Activated T-helper 2 cell treated with anti-CD3 and anti-CD28 coated beads, Interferon-gamma antibody, Interleukin-2, Interleukin-4, amounts not matched to agents 10 μg/mL and 5 μg/mL and 100 μg/mL, durations not matched to agents 14 hours and 24 hours and 36 hours (primary cell): ENCODE measurements around the gene KLK1. TPM values are rescaled to one million over a fixed set of nuclear protein-coding genes. Genes with fewer than 3 reads are reported as not detected.

ENCODE experiments used
- DNase-seq: peaks from one replicate; pipeline ENCODE4 v3.0.0; 2021; ENCODE audit warnings: low spot score
- H3K27ac Mint-ChIP-seq: one replicate; pipeline ENCODE4 v1.8.0; 2021; ENCODE audit warnings: mixed read lengths
- H3K27me3 Mint-ChIP-seq: one replicate; pipeline ENCODE4 v1.8.0; 2021; ENCODE audit warnings: low read depth, mixed read lengths
- H3K36me3 Mint-ChIP-seq: one replicate; pipeline ENCODE4 v1.8.0; 2021; ENCODE audit warnings: low read depth, mixed read lengths
- H3K4me1 Mint-ChIP-seq: one replicate; pipeline ENCODE4 v1.8.0; 2021; ENCODE audit warnings: low read depth, mixed read lengths
- H3K4me3 Mint-ChIP-seq: one replicate; pipeline ENCODE4 v1.8.0; 2021; ENCODE audit warnings: low read depth, mild to moderate bottlenecking, moderate library complexity, mixed read lengths
- H3K9me3 Mint-ChIP-seq: one replicate; pipeline ENCODE4 v1.8.0; 2021; ENCODE audit warnings: mixed read lengths
- intact Hi-C: fragments of 100-400 bp; cut with micrococcal nuclease; formaldehyde crosslinking; loops from one replicate; pipeline ENCODE4 v1.15.1; 2023
- total RNA-seq: library from RNA; stranded (reverse); gene quantifications from 2 replicates; pipeline ENCODE4 v1.2.3, GENCODE V29; 2022

KLK1 gene
- total RNA-seq, 1 donor from 2014 or later: 3.0 TPM

DNA sequence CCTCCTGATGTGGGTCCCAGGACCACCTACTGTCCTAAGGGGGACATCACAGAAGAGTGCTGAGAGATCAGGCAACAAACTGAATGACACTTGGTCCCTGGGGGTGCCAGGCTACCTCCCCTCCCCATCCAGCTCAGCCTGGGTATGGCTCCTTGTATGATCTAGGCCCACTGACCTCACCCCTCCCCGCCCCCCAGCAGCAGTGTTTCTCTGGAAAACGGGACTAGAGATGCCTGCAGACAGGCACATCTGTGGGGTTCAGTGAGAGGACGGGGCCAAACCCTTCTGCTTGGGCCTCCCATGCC lies 24.1 kb downstream of the KLK1 start:
- no peaks in the 10 kb centered on the region for H3K27me3 Mint-ChIP-seq
- intact Hi-C loops: no loop called here

DNA sequence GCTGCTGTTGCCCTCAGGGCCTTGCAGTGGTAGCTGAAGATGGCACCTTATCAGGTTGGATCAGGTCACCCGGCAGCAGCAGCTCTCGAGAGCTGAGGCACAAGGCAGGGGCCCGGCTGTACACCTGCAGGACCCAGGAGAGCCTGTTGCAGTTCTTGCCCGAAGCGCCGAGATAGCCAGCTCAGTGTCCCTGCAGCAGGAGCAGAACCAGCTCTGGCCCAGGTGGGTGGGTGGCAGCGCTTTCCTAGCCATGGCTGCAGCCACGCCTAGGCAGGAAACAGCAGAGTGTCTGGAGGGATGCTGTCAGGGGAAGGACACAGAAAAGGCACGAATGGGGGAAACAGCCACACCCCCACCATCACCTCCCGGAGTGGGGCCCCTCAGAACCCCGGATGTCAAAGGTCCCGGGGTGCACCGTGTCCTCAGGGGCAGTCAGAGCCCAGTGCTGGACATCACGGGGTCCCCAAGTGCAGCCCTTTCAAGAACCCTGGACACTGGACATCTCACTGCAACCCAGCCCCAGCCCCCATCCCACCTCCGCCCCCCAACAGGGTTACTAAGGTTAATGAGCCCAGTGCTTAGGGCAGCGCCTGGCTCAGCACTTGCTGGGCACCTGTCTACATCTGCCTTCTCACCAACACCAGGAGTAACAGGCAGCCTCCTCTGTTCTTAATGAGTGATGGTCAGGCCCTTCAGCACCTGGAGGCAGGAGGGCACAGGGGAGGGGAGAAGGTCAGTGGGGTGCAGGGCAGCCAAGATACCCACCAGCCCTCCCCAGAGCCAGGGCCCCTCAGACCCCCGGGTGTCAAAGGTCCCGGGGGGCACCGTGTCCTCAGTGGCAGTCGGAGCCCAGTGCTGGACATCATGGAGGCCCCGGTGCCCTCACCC lies 24.7 kb downstream of the KLK1 start:
- DNase-seq: no peak
- intact Hi-C loops: no loop called here
- H3K27ac Mint-ChIP-seq: no peak overlapping the region
- no peak overlapping the region for H3K4me3 Mint-ChIP-seq
- no peaks in the 10 kb centered on the region for H3K27me3 Mint-ChIP-seq
- H3K9me3 Mint-ChIP-seq: no peaks in the 10 kb centered on the region
- H3K4me1 Mint-ChIP-seq: peaks cover 13% of the 10 kb centered on the region
- peaks cover 62% of the 10 kb centered on the region for H3K36me3 Mint-ChIP-seq

More for the DNA sequence above, 24.1 kb downstream of the KLK1 start:
- H3K9me3 Mint-ChIP-seq: no peaks in the 10 kb centered on the region
- no peak for DNase-seq
- no peak overlapping the region for H3K27ac Mint-ChIP-seq
- H3K4me3 Mint-ChIP-seq: no peak overlapping the region
- peaks cover 11% of the 10 kb centered on the region for H3K4me1 Mint-ChIP-seq
- H3K36me3 Mint-ChIP-seq: peaks cover 65% of the 10 kb centered on the region

DNA sequence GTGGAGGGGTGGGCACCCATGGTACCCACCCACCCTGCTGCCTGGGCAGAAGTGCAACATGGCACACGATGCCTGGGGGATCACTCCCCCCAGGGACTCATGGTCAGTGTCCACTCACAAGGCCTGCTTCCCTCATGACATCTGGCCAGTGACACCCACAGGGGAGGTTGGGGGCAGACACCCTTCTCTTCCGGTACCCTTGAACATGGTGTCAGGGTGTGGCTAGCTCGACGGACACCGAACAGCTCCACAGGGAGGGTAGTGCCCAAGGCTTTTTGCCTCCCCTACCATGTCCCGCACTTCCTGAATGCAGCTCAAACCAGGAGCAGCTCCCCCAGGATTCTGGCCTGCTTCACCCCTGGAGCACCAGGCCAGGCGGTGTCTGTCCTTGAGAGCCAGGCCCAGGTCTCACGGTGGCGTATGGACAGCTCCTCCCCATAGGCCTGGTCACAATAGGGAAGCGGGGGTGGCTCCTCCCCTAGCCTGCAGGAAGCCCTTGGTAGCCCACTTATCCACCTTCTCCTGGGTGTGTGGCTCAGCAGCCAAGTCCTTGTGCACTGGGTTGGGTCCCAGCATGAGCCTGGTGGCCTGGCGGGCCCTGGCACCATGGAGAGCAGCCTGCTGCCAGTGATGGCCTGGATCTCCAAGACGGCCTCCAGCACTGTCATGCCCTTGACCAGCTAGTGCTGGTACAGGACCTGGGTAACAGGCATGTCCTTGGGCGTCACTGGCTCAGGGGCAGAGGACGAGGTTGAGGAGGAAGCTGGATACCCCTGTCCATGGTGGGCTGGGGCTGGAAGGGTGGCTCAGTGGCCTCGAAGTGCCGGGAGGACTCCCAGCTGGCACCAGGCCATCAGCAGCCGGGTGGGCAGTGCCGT lies 25.6 kb downstream of the KLK1 start:
- no peak for DNase-seq
- no peaks in the 10 kb centered on the region for H3K9me3 Mint-ChIP-seq
- H3K4me1 Mint-ChIP-seq: peaks cover 13% of the 10 kb centered on the region
- intact Hi-C loops: no loop called here
- no peak overlapping the region for H3K4me3 Mint-ChIP-seq
- H3K27me3 Mint-ChIP-seq: no peaks in the 10 kb centered on the region
- H3K27ac Mint-ChIP-seq: no peak overlapping the region
- H3K36me3 Mint-ChIP-seq: peaks cover 54% of the 10 kb centered on the region

DNA sequence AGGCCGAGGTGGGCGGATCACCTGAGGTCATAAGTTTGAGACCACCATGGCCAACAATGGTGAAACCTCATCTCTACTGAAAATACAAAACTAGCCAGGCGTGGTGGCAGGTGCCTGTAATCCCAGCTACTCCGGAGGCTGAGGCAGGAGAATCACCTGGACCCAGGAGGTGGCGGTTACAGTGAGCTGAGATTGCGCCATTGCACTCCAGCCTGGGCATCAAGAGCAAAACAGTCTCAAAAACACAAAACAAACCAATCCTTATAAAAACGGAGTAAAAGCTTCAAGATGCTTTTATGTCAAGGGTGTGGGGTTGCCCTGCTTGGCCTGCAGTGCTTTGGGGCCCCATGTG lies 26.2 kb downstream of the KLK1 start:
- no peak overlapping the region for H3K27ac Mint-ChIP-seq
- no peak overlapping the region for H3K4me3 Mint-ChIP-seq
- peaks cover 8% of the 10 kb centered on the region for H3K4me1 Mint-ChIP-seq
- no peaks in the 10 kb centered on the region for H3K27me3 Mint-ChIP-seq
- no peaks in the 10 kb centered on the region for H3K9me3 Mint-ChIP-seq
- peaks cover 47% of the 10 kb centered on the region for H3K36me3 Mint-ChIP-seq
- intact Hi-C loops: no loop called here
- DNase-seq: no peak

DNA sequence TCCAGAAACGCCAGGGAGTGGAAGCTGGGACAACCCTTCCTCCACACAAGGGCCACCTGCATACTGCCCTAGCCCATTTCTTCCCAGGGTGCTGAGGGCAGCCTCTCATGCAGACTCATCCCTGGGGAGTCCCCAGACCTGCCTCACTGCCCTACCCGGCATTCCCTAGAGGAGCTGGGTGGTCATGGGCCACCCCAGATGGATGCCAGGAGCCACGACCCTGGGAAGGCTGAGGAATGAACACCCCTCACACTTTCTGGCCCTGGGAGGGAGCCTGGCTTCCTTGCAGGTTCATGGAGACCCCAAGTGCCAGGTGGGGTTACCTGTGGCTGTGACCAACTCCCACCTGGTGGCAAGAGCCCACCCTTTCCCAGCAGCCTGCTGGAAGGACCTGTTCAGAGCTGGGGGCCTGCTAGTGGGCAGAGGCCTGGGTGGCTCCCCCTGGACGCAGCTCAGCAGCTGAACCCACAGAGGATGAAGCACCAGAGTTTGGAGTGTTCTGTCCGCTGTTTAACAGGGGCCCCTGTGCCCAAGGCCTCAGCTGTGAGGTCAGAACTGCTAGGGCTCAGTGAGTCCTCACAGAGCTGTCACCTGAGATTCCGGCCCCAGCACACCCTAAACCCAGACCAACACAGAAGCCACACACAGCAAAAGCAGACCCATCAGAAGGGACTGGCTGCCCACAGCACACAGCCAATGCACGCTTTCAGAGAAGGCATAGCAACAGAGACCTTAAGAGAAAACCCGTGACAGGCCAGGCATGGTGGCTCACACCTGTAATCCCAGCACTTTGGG lies 26.8 kb downstream of the KLK1 start:
- peaks cover 42% of the 10 kb centered on the region for H3K36me3 Mint-ChIP-seq
- intact Hi-C loops: no loop called here
- no peak overlapping the region for H3K27ac Mint-ChIP-seq
- H3K9me3 Mint-ChIP-seq: no peaks in the 10 kb centered on the region
- H3K4me1 Mint-ChIP-seq: peaks cover 8% of the 10 kb centered on the region
- H3K4me3 Mint-ChIP-seq: no peak overlapping the region
- H3K27me3 Mint-ChIP-seq: no peaks in the 10 kb centered on the region
- DNase-seq: no peak

DNA sequence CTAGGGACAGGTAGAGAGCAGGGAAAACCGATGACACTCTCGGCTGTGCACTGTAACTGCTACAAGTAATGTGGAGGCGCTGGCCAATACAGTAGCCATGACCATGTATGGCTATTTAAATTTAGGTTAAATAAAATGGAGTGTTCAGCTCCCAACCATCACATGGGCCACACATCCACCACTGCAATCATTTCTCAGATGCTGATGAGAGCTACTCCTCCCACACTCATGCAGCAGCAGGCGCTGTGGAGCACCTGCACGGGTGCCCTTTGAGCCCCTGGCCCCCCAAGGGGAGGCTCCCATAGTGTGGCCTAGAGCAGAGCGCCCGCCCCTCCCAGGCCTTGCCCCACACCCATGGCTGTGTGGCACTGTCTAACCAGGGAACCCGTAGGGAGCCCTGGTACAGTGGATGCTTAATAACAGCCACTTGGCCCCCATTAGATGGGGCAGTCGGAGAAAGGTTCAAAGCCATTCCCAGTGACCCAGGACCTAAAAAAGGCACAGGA lies 27.4 kb downstream of the KLK1 start:
- Mint-ChIP-seq H3K4me1 (peaks cover 8% of the 10 kb centered on the region), H3K36me3 (peaks cover 39% of the 10 kb centered on the region), H3K27ac (no peak overlapping the region), H3K27me3 (no peaks in the 10 kb centered on the region), H3K4me3 (no peak overlapping the region), H3K9me3 (no peaks in the 10 kb centered on the region)
- intact Hi-C loops: no loop called here
- no peak for DNase-seq

DNA sequence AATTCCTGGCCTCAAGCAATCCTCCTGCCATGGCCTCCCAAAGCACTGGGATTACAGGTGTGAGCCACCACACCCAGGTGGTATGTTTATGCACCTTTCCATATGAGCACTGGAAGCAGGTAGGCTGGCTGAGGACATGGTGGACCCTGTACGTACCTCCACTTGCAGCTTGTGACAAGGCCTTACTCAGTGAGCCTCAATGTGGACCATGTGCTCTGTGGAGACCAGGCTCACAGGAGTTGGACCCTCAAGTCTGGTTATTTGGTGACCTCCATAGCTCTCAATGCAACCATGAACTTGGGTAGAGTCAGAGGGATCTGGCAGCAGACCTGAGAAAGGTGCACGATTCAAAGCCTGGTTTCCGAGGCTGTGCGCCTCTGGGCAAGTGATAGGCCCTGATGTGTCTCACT lies 27.9 kb downstream of the KLK1 start:
- Mint-ChIP-seq H3K4me1 (peaks cover 4% of the 10 kb centered on the region), H3K4me3 (no peak overlapping the region), H3K36me3 (peaks cover 34% of the 10 kb centered on the region), H3K27me3 (no peaks in the 10 kb centered on the region), H3K9me3 (no peaks in the 10 kb centered on the region), H3K27ac (no peak overlapping the region)
- no peak for DNase-seq
- intact Hi-C loops: no loop called here

DNA sequence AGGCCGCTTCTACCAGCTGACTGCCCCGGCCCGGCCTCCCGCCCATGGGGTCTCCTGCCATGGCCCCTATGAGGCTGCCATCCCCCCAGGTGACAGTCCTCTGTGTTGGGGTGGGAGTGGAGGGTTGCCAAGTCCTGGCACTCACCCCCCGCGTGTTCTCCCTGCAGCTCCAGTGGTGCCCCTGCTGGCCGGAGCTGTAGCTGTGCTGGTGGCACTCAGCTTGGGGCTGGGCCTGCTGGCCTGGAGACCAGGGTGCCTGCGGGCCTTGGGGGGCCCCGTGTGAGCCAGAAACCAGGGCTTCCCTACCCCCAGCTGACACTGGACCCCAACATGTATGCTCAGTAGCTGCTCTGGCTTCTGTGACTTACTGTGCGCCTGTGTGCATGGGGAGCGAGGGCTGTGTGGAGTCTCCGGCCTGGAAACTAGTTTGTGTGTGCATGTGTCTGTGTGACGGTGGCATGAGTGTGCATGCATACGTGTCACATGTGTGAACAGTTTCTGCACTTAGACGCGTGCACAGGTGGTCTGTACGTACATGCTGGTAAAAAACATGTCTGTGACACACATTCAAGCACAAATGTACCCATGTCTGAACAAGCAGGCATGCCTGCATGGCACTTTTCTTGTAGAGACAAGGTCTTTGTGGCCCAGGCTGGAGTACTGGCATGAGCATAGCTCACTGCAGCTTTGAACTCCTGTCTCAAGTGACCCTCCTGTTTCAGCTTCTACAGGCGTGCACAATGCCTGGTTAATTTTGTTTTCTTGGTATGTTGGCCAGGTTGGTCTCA lies 28.5 kb downstream of the KLK1 start:
- Mint-ChIP-seq H3K27me3 (no peaks in the 10 kb centered on the region), H3K4me1 (peaks cover 4% of the 10 kb centered on the region), H3K4me3 (no peak overlapping the region), H3K9me3 (no peaks in the 10 kb centered on the region), H3K36me3 (peaks cover 30% of the 10 kb centered on the region), H3K27ac (no peak overlapping the region)
- intact Hi-C loops: no loop called here
- no peak for DNase-seq

DNA sequence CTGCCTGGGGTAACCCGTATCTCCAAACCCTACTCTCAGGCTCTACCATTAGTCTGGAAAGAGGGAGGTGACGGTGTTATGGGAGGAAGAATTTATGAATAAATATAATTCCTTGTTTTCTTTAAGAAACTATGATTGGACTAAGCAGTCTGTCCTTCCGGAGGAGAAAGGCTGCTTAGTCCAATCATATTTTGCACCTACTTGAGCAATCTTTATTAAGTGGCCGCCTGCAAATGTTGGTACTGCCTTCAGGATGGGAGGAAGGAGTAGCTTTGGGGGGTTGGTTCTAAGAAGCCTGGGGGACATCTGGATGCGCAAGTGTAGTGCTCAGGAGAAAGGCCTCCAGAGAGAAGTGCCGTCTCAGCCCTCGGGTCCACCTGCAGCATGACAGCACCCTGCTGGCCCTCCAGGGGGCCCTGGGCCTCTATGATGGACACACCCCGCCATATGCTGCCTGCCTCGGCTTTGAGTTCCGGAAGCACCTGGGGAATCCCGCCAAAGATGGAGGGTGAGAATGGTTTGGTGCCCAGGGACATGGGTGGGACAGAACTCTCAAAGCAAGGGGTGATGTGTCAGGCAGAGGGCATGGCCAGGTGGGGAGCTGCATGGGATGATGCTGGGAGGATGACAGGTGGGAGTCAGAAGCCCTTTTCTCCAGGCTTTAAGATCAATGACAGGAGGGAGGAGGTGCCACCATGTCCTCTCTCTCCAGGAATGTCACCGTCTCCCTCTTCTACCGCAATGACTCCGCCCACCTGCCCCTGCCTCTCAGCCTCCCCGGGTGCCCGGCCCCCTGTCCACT lies 29.3 kb downstream of the KLK1 start:
- no peaks in the 10 kb centered on the region for H3K9me3 Mint-ChIP-seq
- no peak overlapping the region for H3K4me3 Mint-ChIP-seq
- no peaks in the 10 kb centered on the region for H3K27me3 Mint-ChIP-seq
- no peak for DNase-seq
- H3K4me1 Mint-ChIP-seq: peaks cover 4% of the 10 kb centered on the region
- H3K36me3 Mint-ChIP-seq: peaks cover 24% of the 10 kb centered on the region
- H3K27ac Mint-ChIP-seq: no peak overlapping the region
- intact Hi-C loops: no loop called here

DNA sequence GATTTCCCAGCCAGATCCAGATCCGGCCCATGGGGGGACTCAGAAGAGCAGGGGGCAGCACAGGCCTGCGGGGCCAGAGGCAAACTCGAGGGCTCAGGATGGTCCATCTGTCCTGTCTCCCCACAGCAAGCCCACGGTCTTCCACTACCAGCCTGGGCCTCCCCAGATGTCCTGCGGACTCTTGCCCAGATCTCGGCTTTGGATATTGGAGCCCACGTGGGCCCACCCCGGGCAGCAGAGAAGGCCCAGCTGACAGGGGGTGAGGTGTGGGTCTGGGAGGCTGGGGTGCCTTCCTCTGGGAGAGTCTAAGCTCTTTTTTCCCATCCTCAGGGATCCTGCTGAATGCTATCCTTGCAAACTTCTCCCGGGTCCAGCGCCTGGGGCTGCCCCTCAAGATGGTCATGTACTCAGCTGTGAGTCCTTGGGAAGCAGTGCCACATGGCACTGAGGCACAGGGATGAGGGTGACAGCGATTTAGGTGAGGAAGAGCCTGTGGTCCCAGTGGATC lies 30.0 kb downstream of the KLK1 start:
- no peak overlapping the region for H3K4me3 Mint-ChIP-seq
- intact Hi-C loops: no loop called here
- H3K4me1 Mint-ChIP-seq: peaks cover 4% of the 10 kb centered on the region
- no peaks in the 10 kb centered on the region for H3K9me3 Mint-ChIP-seq
- no peak overlapping the region for H3K27ac Mint-ChIP-seq
- peaks cover 19% of the 10 kb centered on the region for H3K36me3 Mint-ChIP-seq
- no peak for DNase-seq
- H3K27me3 Mint-ChIP-seq: no peaks in the 10 kb centered on the region
